Mucosa of descending colon (tissue), 3 donors: Measurements from ENCODE around the gene KCTD16. TPM values are rescaled to one million over a fixed set of nuclear protein-coding genes. Genes with fewer than 3 reads are reported as not detected.

Experiments used
- ATAC-seq: fragments of 200-7000 bp; cut with Tn5 transposase; one replicate; pipeline ENCODE4 v1.9.1; 2020; ENCODE audit warnings: mild to moderate bottlenecking, moderate library complexity
- DNase-seq, 3 donors: peaks; one replicate each; pipeline ENCODE4 v3.0.0-alpha.2; 2020
- H3K36me3 ChIP-seq: fragments of 200-600 bp; one replicate; pipeline ENCODE4 v1.8.0; 2021; ENCODE audit warnings: low read depth, mild to moderate bottlenecking
- H3K4me1 ChIP-seq: fragments of 200-600 bp; one replicate; pipeline ENCODE4 v1.8.0; 2021; ENCODE audit warnings: low read depth, mild to moderate bottlenecking
- H3K4me3 ChIP-seq: fragments of 200-600 bp; one replicate; pipeline ENCODE4 v1.8.0; 2021; ENCODE audit warnings: mild to moderate bottlenecking
- H3K9me3 ChIP-seq: fragments of 200-600 bp; one replicate; pipeline ENCODE4 v1.8.0; 2021; ENCODE audit warnings: mild to moderate bottlenecking
- CTCF ChIP-seq: fragments of 200-600 bp; IDR thresholded peaks from one replicate; pipeline ENCODE4 v1.8.0; 2022; ENCODE audit warnings: antibody characterized with exemption, mild to moderate bottlenecking
- intact Hi-C, 2 donors: fragments of 100-400 bp; cut with DNase I in 1 of 2; cut with micrococcal nuclease in 1 of 2; formaldehyde crosslinking; loops; one replicate each; pipeline versions ENCODE4 v1.11.0 to v1.11.1; 2022; cut with DNase I, micrococcal nuclease
- long read RNA-seq, 2 donors: library from polyadenylated mRNA; unstranded; transcript quantifications; one replicate each; pipeline ENCODE4 v2.0.0, GENCODE V29; 2019 to 2021
- total RNA-seq, 3 donors: library from RNA; stranded (reverse); fragmentation: NEBNext Ultra II Directional in 2 of 3; extraction: Animal tissue kit (Norgen Biotek cat#: 25700) in 2 of 3; gene quantifications; one replicate each; pipeline versions ENCODE4 v1.2.1 to v1.2.4, GENCODE V29; 2021 to 2023
- donor health status: DM: no; HTN: no; CAD: no; lungs with moderate emphysema.
- donor health status: DM: no; HTN: no; CAD: no.
- donor health status: DM: no; HTN: yes; CAD: no.

KCTD16 gene
- under 1 TPM; 0.07 to 0.22 (median 0.12) TPM for total RNA-seq
- long read RNA-seq, donor 1: 0 reads
- long read RNA-seq, donor 2: 0 reads

DNA sequence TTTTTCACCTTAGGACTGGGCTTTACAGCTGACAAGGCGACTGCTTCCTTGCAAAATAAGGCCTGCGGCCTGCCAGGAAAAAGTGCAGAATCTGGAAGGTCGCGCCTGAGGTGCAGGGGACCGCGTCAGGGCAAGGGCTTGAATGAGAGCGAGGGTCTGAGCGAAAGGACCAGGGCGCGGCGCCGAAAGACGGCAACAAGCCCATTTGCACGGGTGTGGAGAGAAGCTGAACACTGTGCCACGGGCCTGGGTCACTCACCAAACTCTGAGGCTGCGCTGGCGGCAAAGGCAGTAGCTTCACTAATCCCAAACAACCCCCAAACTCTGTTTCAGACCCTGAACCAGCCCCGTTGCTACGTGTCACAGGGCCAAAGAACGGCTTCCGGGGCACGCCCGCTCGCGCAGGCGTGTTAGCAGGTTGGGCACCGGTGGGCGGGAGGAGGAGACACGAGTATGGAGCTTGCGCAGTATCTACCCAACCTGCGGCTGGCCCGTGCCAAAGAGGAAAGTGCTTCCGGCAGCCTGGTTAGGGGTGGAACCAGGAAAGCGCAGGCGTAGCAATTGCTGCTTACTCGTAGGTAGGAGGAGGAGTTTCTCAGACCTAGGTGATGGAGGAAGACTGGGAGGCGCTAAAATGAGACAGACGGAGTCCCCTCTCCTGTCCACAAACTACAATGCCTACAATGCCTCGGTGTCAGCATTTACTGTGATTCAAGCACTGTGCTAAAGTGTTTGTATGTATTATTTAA is at the start of gene KCTD16, which contains the start of gene YIPF5:
TSS of gene KCTD16 (plus strand) at position 598 of the 749 bp plus-strand sequence.
TSS of gene YIPF5 (minus strand) at position 384 of the 749 bp plus-strand sequence. CDS start 704 bp downstream, outside the sequence.
- Histone ChIP-seq H3K4me3 (peak within 1 kb of the TSS; percentile 62), H3K9me3 (no peaks in the 10 kb centered on the region), H3K4me1 (peaks cover 8% of the 10 kb centered on the region), H3K36me3 (no peaks in the 10 kb centered on the region)
- ATAC-seq: peak; percentile 100
- peak; percentile 97 to 98 (median 97) for DNase-seq
- intact Hi-C loops: no loop called here
- no peak for TF ChIP-seq CTCF

DNA sequence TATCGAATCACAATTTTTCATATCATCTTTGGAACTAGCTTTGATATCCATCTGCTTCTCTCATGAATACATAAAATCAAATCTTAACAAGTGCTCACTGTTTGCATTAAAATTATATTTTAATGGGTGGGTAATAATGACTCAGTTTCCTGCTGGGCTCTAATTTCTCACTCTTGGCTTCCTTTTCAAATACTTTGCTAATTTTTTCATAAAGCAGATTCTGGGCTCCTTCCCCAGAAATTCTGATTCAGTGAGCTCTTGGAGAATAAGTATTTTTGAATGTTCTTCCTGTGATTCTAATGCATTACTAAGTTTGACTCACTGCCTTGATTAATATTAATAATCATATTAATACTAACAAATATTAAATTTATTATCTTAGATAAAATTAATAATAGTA is 49.1 kb upstream of the KCTD16 start:
- TF ChIP-seq CTCF: no peak
- intact Hi-C loops: no loop called here
- ATAC-seq (no peak), DNase-seq (no peak)
- H3K36me3 ChIP-seq: no peaks in the 10 kb centered on the region
- H3K4me3 ChIP-seq: no peak overlapping the region
- H3K9me3 ChIP-seq: no peaks in the 10 kb centered on the region
- H3K4me1 ChIP-seq: no peaks in the 10 kb centered on the region

GRCh38 chr5:144122081-144122480 is 48.6 kb upstream of the KCTD16 start:
- no peak for DNase-seq
- Histone ChIP-seq H3K9me3 (no peaks in the 10 kb centered on the region), H3K4me1 (no peaks in the 10 kb centered on the region), H3K36me3 (no peaks in the 10 kb centered on the region), H3K4me3 (no peak overlapping the region)
- TF ChIP-seq CTCF: no peak
- no peak for ATAC-seq
- intact Hi-C loops: no loop called here

DNA sequence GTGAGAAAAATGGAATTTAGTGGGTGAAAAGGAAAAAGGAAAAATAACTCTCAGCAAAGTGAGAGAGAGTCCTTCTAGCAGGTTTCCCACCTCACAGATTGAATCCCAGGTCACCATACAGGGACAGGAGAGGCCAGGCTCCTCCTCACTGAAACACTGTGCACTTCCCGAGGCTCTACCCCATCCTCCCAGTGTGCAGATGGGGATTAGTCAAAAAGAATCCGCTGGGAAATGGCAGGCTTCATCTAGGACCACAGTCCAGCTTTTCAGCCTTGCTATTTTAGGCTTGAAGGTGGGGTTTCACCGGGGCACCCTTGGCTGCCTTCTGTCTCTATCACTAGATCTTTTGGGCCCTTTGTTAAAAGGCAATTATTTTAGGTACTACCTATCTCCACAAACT is 48.0 kb upstream of the KCTD16 start:
- no peak for ATAC-seq
- Histone ChIP-seq H3K4me3 (no peak overlapping the region), H3K36me3 (no peaks in the 10 kb centered on the region), H3K9me3 (no peaks in the 10 kb centered on the region), H3K4me1 (no peaks in the 10 kb centered on the region)
- TF ChIP-seq CTCF: no peak
- DNase-seq: no peak
- intact Hi-C loops: no loop called here

- no peak for DNase-seq
- no peak for ATAC-seq
- intact Hi-C loops: no loop called here
Observed at GRCh38 chr5:144125163-144125726, 45.4 kb upstream of the KCTD16 start.

More at GRCh38 chr5:144125163-144125726, 45.4 kb upstream of the KCTD16 start:
- Histone ChIP-seq H3K36me3 (no peaks in the 10 kb centered on the region), H3K4me3 (no peak overlapping the region), H3K9me3 (no peaks in the 10 kb centered on the region), H3K4me1 (no peaks in the 10 kb centered on the region)
- TF ChIP-seq CTCF: no peak
